Measurements from ENCODE around the gene TOX2. TPM values are rescaled to one million over a fixed set of nuclear protein-coding genes. Genes with fewer than 3 reads are reported as not detected.

Gene TOX2
- total and polyA plus RNA-seq, 2 donors from 2014 or later = 4.7 to 5.9 TPM

DNA sequence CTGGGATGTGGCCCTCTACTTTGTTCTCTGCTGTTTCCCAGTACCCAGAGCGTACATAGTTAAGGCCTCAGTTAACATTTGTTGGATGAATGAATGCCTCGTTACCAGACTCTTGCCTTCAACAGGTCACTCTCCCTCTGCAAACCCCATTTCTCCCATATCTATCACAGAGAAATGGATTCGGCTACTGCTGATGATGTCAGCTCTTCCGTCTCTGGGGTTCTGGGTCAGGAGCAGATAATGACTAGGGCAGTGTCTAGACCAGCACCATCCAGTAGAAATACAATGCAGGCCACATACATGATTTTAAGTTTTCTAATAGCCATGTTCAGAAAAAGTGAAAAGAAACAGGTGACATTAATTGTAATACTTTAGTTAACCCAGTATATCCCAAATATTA, 47.9 kb downstream of the TOX2 start:
- H3K4me3 ChIP-seq (ENCODE audit: low read length in 3 of 3) = no peak overlapping the region
- no peak overlapping the region for H3K9ac ChIP-seq (ENCODE audit: low read length in 3 of 3)
- H3K36me3 ChIP-seq (ENCODE audit: control insufficient read depth in 2 of 3, insufficient read depth in 3 of 3, low read length in 3 of 3) = no peaks in the 10 kb centered on the region
- TF ChIP-seq, protein P1, sequence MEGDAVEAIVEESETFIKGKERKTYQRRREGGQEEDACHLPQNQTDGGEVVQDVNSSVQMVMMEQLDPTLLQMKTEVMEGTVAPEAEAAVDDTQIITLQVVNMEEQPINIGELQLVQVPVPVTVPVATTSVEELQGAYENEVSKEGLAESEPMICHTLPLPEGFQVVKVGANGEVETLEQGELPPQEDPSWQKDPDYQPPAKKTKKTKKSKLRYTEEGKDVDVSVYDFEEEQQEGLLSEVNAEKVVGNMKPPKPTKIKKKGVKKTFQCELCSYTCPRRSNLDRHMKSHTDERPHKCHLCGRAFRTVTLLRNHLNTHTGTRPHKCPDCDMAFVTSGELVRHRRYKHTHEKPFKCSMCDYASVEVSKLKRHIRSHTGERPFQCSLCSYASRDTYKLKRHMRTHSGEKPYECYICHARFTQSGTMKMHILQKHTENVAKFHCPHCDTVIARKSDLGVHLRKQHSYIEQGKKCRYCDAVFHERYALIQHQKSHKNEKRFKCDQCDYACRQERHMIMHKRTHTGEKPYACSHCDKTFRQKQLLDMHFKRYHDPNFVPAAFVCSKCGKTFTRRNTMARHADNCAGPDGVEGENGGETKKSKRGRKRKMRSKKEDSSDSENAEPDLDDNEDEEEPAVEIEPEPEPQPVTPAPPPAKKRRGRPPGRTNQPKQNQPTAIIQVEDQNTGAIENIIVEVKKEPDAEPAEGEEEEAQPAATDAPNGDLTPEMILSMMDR (IDR thresholded peaks at IDR 0.05; ENCODE audit: borderline replicate concordance, extremely low read depth, insufficient read depth) = no peak
- H3K27ac ChIP-seq (ENCODE audit: low read depth in 2 of 2, low read length in 2 of 2) = no peak overlapping the region
- intact Hi-C loops (cut with DNase I) = no loop called here
- no peaks in the 10 kb centered on the region for H3K9me3 ChIP-seq (ENCODE audit: control insufficient read depth in 2 of 3, insufficient read depth in 1 of 3, low read length in 3 of 3)
- FAIRE-seq = no peak
- DNase-seq = no peak
- H3K4me1 ChIP-seq (ENCODE audit: control insufficient read depth in 2 of 3, insufficient read depth in 2 of 3, low read depth in 1 of 3, low read length in 3 of 3) = peaks cover 0 to 7% (median 0%) of the 10 kb centered on the region in 3 donors
- no peaks in the 10 kb centered on the region for H3K27me3 ChIP-seq (ENCODE audit: control insufficient read depth, insufficient read depth, low read length)

DNA sequence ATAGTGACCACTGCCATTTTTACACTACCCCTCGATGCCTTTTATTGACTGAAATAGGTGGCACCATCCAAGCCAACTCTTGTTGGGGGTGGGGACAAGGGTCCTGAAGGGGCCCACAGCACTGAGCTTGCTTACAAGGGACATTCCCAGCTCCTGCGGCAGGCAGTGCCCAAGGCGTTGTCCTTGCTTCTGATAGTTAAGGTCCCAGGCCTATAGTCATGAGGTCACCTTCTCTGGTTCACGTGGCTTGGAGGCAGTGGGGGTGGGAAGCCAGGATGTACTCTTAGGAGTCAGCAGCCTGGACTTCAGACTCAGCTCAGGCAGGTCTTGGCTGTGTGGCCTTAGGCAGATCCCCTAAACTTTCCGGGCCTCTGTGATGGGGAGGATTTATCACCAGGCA, 48.6 kb downstream of the TOX2 start:
- H3K9ac ChIP-seq (ENCODE audit: low read length in 3 of 3) = no peak overlapping the region
- H3K27ac ChIP-seq (ENCODE audit: low read depth in 2 of 2, low read length in 2 of 2) = no peak overlapping the region
- intact Hi-C loops (cut with DNase I) = no loop called here
- no peaks in the 10 kb centered on the region for H3K9me3 ChIP-seq (ENCODE audit: control insufficient read depth in 2 of 3, insufficient read depth in 1 of 3, low read length in 3 of 3)
- DNase-seq (no peak), FAIRE-seq (no peak)
- peaks cover 0 to 7% (median 0%) of the 10 kb centered on the region in 3 donors for H3K4me1 ChIP-seq (ENCODE audit: control insufficient read depth in 2 of 3, insufficient read depth in 2 of 3, low read depth in 1 of 3, low read length in 3 of 3)
- H3K4me3 ChIP-seq (ENCODE audit: low read length in 3 of 3) = no peak overlapping the region
- H3K36me3 ChIP-seq (ENCODE audit: control insufficient read depth in 2 of 3, insufficient read depth in 3 of 3, low read length in 3 of 3) = no peaks in the 10 kb centered on the region
- TF ChIP-seq, protein P1 (IDR thresholded peaks at IDR 0.05; ENCODE audit: borderline replicate concordance, extremely low read depth, insufficient read depth) = no peak
- no peaks in the 10 kb centered on the region for H3K27me3 ChIP-seq (ENCODE audit: control insufficient read depth, insufficient read depth, low read length)

DNA sequence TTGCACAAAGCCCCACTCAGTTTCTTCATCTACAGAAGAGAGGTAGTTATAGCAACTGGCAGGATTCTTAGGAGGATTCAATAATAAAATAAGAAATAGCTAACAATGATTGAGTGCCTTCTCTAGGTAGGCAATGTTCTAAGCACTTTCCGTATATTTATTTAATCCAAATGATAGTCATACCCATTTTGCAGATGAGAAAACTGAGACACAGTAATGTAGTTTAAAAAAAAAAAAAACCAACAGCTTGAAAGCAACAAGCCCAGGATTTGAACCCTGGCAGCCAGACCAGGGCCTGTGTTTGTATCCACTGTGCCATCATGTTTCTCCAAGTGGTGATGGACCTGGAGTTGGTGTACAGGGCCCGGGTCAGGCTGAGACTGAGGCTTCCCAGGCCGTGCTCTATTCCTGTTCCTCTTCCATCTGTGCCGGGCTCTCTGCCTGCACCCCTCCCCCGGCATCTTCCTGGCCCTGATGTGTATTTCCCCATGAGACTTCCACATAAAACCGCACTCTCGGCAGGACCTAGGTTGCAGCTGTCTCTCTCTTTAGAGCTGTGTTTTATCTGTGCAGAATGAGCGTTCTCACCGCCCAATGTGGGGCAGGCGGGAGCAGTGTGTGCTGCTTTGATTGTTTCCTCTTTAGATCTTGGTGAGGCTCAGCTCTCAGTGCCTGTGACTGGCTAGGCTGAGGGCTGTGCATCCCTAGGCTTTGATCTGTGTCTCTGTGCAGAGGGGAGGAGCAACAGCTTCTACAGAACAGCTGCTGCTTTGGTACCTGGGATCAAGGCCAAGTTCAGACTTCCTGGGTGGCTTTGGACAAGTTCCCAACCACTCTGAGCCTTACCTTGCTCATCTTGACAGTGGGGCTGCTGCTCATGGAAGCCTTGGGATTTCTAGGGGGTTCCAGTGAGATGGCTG, 49.5 kb downstream of the TOX2 start:
- H3K27ac ChIP-seq (ENCODE audit: low read depth in 2 of 2, low read length in 2 of 2) = no peak overlapping the region
- no peak overlapping the region for H3K9ac ChIP-seq (ENCODE audit: low read length in 3 of 3)
- H3K27me3 ChIP-seq (ENCODE audit: control insufficient read depth, insufficient read depth, low read length) = no peaks in the 10 kb centered on the region
- H3K4me1 ChIP-seq (ENCODE audit: control insufficient read depth in 2 of 3, insufficient read depth in 2 of 3, low read depth in 1 of 3, low read length in 3 of 3) = peaks cover 0 to 5% (median 0%) of the 10 kb centered on the region in 3 donors
- no peaks in the 10 kb centered on the region for H3K9me3 ChIP-seq (ENCODE audit: control insufficient read depth in 2 of 3, insufficient read depth in 1 of 3, low read length in 3 of 3)
- no peak overlapping the region for H3K4me3 ChIP-seq (ENCODE audit: low read length in 3 of 3)
- DNase-seq = no peak
- TF ChIP-seq, protein P1 (IDR thresholded peaks at IDR 0.05; ENCODE audit: borderline replicate concordance, extremely low read depth, insufficient read depth) = no peak
- intact Hi-C loops (cut with DNase I) = no loop called here
- H3K36me3 ChIP-seq (ENCODE audit: control insufficient read depth in 2 of 3, insufficient read depth in 3 of 3, low read length in 3 of 3) = no peaks in the 10 kb centered on the region
- FAIRE-seq = no peak
